SK-N-SH (cell line): ENCODE measurements around the gene SYNGR4.

Experiments
- CTCF ChIP-seq: fragments of 200-600 bp; sonication (generic); IDR thresholded peaks from 2 replicates; pipeline ENCODE4 v1.6.1; 2017; ENCODE audit warnings: antibody characterized with exemption, mild to moderate bottlenecking, moderate library complexity
- ELF1 ChIP-seq: IDR thresholded peaks from 2 replicates; pipeline ENCODE4 v1.4.0; 2012
- MXI1 ChIP-seq: IDR thresholded peaks from 2 replicates; pipeline ENCODE4 v1.6.1; 2012; ENCODE audit warnings: mild to moderate bottlenecking, low read depth, low read length, improper control_type of control experiment
- NFIC ChIP-seq: IDR thresholded peaks from 2 replicates; pipeline ENCODE4 v1.4.0; 2012; ENCODE audit warnings: borderline replicate concordance
- PBX3 ChIP-seq: IDR thresholded peaks from 2 replicates; pipeline ENCODE4; 2012
- YY1 ChIP-seq: IDR thresholded peaks from 2 replicates; pipeline ENCODE4 v1.4.0; 2012; ENCODE audit warnings: low read depth, mild to moderate bottlenecking

- no peak for TF ChIP-seq PBX3
- TF ChIP-seq YY1, result no peak
- no peak for TF ChIP-seq CTCF
- TF ChIP-seq NFIC, result no peak
- TF ChIP-seq MXI1, result no peak
- TF ChIP-seq ELF1, result no peak
These were observed 51.6 kb downstream of the SYNGR4 start for GRCh38 chr19:48415806-48416221.
